NCI-H524 treated with DMSO at 0.1 percent for 48 hours (cell line): ENCODE data around the gene NUBPL.
"Not testable (repeated sequence)": the region's sequence is repeated elsewhere in the genome, so short reads cannot be mapped to it uniquely, and the experiment has no call there.

Experiments used
- DNase-seq: peaks from one replicate; lab custom pipeline; 2025; lab: John Stamatoyannopoulos, UW

NUBPL gene

DNA sequence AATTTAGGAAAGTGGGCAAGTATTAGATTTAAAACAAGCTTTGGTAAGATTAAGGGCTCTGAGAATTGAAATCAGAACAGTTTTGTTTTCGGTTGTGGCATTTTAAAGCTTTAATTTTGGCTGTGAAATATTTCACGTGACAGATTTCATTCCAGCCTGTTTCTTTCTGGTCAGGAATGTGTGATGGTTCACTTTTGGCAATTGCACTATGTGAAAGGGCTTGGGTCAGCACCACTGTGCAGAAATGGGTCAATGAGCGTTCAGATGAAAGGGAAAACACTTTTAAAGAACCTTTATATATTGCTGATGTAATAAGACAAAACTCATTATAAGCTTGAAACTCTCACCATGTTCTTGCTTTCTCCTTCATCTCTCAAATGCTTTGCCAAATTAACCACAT lies 17.1 kb downstream of the NUBPL start:
- no peak for DNase-seq

DNA sequence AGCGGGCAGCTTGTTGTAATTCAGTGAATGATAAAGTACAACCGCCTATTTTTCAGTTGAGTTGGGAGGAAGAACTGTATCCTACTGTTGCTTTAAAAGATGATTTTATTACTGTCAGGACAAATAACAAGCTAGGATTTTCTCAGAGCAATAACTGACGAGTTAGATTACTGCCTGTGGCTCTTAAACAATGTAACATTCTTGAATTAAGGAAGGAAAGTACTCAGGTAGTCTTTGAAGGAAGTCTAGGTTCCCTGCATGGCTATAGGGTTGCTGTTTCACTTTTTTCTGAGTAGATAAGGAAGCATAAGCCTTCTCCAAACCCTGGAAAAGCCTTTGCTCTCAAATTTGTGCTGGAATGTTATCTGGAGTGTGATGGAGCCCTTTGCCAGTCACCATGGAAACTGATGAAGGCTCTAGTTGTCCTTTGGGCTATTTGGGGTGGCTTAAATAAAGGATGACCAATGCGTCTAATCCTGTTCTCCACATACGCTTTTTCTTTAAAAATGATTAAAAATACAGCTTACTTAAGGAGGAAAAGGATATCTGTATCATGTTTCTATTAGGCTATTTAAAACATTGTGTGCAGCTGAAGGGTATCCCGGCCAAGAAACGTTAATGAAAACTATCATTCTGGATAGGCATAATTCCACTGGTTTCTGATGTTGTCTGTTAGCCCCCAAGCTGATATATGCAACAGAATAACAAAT lies 17.7 kb downstream of the NUBPL start:
- DNase-seq, result no peak

DNA sequence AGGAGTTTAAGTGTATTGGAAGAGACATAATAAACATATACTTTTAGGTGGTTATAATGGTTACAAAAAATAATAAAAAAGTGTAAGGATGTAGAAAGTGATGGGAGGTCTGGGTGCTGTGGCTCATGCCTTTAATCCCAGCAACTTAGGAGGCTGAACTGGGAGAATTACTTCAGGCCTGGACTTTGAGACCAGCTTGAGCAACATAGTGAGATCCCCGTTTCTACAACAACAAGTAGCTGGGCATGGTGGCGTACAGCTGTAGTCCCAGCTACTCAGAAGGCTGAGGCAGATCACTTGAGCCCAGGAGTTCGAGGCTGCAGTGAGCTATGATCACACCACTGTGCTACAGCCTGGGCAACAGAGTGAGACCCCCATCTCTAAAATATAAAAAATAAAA lies 19.0 kb downstream of the NUBPL start:
- DNase-seq, result no peak

DNA sequence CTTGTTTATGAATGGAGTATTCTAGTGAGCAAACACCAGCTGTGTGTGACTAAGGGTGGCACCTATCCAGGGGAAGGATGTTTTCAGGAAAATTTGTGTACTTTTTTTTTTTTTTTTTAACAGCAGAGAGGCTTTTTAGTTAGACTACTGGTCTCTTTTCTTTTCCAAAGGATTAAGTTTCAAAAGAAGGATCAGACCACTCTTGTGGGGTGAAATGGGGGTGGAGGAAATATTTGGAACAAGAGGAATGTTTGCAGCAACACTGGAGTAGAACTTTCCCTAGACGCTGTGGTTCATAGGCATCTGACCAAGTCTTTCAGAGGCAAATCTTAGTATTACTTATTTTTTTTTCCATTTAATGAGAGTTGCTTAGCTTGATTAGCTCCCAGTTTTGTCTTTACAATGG lies 21.1 kb downstream of the NUBPL start:
- DNase-seq, result no peak

DNA sequence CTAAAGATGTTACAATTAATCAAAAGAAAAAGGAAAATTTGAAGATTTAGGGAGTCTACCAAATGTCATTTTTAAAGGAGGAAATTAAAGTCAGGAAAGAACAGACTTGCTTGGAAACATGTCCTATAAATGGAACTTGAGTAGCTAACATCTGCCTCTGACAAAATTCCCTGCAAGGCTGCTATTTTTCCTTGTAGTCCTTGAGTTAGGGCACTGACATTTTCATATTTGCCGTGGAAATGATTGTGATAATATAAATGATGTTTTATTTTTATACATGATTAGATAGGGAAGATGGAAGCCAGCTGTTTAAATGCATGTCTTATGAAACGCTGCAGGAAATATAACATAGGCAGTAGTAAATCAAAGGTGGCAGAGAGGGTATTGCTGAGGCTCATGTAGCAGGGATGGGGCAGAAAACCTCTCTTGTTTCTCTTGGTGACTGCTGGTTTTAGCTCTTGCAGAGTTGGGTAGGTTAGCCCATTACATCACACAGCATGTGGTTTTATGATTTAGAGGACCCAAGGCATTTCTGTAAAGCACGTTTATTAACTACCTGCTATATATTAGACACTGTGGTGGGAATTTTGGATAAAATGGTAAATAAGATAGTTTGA lies 21.7 kb downstream of the NUBPL start:
- DNase-seq, result no peak

DNA sequence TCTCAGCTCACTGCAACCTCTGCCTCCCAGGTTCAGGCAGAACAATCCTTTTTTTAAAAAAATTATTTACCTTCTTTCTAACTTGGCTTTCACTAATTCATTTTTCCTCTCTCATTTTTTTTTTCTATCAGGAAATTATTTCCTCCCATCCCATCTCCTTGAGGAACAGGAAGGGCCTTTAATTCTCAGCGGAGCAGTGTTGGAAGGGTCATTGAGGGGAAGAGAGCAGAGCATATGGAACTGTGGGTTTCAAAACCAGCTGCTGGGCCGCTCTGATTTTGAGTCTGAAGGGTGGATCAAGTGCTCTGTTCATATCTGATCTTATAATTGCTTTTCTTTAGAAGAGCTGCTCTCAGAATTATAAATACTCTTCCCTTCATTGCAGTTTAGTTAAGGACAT lies 29.0 kb downstream of the NUBPL start:
- peak; percentile 82 for DNase-seq

DNA sequence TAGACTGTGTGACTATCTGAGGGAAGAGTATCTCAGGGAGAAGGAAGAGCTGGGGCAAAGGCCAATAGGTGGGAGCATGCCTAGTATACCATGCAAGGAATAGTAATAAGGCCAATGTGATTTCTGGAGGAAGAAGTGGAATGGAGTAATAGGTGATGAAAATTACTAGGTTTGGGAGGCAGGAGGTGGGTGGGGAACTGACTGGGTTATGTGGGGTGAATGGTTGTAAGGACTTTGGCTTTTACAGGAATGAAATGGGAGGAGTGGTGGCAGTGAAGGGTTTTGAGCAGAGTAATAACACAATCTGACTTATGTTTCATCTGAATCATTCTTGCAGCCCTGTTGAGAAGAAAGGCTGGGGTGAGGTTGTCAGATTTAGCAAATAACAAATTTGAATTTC lies 30.9 kb downstream of the NUBPL start:
- DNase-seq, result no peak

DNA sequence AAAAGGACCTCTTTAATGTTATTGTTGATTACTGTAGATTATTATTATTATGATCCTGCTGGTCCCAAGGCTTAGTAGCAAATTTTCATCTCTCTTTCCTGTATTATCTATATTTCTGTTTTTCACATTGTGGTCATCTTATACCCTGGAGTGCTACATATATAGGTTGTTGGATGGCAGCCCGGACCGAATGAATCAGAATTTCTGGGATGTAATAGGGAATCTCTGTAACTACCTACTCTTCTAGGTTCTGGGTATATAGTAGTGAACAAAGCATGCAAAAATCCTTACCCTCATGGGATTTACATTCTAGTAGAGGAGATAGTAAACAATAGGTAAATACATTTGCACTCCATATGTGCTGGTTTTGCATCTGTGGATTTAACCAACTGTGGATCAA lies 31.4 kb downstream of the NUBPL start:
- DNase-seq, result no peak

DNA sequence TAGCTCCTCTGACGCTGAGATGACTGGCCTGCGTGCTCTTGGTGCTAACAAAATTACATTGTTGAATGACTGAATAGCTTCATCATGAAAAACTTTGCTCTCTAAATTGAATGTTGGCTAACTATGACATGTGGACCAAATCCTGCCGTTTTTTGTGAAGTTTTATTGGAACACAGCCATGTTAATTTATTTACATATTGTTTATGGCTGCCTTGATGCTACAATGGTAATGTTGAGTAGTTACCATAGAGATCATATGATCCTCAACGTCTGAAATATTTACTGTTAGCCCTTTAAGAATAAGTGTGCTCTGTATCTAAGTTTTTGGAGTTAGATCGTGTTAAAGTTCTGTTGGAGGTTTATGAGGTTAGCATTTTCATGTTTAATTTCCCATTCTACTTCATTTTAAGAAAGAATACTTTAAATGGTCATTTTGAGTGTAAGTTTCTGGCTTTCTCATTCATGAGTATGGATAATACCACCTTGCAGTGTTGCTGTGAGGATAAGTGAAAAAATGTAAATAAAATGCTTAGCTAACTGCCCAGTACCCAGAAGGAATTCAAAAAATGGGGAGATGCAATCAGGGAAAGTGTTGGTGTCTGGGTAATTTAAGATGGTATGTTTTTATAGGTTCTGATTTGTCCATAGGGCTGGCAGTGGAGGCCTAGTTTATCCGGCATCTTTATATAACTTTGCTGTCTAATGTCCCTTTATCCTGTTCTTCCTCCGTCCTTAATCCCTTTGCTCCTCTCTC lies 35.3 kb downstream of the NUBPL start:
- DNase-seq, result no peak

DNA sequence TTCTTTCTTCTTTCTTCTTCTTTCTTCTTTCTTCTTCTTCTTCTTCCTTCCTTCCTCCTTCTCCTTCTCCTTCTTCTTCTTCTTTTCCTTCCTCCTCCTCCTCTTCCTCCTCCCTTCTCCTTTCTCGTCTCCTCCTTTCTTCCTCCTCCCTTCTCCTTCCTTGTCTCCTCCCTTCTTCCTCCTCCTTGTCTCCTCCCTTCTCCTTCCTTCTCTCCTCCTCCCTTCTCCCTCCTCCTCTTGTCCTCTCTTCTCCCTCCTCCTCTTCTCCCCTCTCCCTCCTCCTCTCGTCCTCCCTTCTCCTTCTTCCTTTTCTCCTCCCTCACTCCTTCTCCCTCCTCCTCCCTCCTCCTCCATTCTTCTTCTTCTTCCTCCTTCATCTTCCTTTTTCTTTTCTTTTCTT lies 44.5 kb downstream of the NUBPL start:
- DNase-seq, result no peak

DNA sequence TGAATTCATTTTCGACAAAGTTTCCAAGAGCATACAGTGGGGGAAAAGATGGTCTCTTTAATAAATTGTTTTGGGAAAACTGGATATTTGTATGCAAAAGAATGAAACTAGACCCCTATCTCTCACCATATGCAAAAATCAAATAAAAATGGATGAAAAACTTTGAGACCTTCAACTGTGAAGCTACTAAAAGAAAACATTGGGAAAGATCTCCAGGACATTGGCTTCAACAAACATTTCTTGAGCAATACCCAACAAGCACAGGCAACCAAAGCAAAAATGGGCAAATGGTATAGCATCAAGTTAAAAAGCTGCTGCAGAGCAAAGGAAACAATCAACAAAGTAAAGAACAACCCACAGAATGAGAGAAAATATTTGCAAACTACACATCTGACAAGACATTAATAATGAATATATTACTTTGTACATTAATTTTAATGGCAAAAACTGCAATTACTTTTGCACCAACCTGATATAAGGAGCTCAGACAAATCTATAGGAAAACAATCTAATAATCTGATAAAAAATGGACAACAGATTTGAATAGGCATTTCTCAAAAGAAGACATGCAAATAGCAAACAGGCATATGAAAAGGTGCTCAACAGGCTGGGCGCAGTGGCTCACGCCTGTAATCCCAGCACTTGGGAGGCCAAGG lies 50.7 kb downstream of the NUBPL start:
- DNase-seq, result no peak

DNA sequence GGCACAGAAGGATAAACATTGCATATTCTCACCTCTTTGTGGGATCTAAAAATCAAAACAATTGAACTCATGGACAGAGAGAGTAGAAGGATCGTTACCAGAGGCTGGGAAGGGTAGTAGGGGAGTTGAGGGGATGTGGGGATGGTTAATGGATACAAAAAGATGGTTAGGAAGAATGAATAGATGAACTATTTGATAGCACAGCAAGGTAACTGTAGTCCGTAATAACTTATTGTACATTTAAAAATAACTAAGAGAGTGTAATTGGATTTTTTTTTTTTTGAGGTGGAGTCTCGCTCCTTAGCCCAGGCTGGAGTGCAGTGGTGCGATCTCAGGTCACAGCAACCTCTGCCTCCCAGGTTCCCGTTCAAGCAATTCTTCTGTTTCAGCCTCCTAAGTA lies 52.0 kb downstream of the NUBPL start:
- no peak for DNase-seq

DNA sequence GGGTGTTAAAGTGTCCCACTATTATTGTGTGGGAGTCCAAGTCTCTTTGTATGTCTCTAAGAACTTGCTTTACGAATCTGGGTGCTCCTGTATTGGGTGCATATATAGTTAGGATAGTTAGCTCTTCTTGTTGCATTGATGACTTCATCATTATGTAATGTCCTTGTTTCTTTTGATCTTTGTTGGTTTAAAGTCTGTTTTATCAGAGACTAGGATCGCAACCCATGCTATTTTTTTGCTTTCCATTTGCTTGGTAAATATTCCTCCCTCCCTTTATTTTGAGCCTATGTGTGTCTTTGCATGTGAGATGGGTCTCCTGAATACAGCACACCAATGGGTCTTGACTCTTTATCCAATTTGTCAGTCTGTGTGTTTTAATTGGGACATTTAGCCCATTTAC lies 57.7 kb downstream of the NUBPL start:
- not testable (repeated sequence) for DNase-seq

DNA sequence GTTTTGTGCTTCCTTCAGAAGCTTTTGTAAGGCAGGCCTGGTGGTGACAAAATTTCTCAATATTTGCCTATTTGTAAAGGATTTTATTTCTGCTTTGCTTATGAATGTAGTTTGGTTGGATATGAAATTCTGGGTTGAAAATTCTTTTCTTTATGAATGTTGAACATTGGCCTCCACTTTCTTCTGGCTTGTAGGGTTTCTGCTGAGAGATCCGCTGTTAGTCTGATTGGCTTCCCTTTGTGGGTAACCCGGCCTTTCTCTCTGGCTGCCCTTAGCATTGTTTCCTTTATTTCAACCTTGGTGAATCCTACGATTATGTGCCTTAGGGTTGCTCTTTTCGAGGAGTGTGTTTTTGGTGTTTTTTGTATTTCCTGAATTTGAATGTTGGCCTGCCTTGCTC lies 58.2 kb downstream of the NUBPL start:
- no peak for DNase-seq

DNA sequence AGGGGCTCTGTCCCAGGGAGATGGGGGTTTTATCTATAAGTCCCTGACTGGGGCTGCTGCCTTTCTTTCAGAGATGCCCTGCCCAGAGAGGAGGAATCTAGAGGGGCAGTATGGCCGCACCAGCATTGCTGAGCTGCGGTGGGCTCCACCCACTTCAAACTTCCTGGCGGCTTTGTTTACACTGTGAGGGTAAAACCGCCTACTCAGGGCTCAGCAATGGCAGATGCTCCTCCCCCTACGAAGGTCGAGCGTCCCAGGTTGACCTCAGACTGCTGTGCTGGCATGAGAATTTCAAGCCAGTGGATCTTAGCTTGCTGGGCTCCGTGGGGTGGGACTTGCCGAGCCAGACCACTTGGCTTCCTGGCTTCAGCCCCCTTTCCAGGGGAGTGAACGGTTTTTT lies 59.7 kb downstream of the NUBPL start:
- DNase-seq, result not testable (repeated sequence)

DNA sequence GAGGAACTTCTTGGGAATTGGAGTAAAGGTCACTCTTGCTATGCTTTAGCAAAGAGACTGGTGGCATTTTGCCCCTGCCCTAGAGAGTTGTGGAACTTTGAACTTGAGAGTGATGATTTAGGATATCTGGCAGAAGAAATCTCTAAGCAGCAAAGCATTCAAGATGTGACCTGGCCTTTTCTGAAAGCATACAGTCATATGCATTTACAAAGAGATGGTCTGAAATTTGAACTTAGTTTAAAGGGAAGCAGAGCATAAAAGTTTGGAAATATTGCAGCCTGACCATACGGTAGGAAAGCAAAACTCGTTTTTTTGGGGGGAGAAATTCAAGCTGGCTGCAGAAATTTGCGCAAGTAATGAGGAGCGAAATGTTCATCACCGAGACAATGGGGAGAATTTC lies 60.9 kb downstream of the NUBPL start:
- no peak for DNase-seq

DNA sequence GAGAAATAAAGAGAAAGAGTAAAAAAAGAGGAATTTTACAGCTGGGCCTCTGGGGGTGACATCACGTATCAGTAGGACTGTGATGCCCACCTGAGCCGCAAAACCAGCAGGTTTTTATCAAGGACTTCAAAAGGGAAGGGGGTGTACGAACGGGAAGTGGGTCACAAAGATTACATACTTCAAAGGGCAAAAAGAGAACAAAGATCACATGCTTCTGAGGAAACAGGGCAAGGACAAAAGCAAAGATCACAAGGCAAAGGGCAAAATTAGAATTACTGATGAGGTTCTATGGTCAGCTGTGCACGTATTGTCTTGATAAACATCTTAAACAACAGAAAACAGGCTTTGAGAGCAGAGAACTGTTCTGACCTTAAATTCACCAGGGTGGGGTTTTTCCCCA lies 91.7 kb downstream of the NUBPL start:
- DNase-seq, result not testable (repeated sequence)

DNA sequence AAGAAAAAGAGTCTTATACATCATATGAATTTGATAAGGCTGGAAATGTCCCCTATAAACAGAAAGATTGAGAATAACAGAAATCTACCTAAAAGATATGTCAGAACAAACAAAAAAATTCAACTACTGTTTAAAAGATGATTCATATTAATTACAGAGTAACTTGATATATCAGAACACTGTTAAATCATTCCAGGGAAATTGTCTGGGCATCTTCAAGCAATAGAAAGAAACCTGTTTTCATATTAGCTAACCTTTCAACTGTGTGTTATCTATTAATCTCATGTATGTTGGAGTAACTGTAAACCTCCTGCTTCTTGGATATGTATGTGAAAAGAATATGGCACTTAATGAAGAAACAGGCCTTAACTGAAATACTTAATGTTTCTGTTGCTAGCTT lies 96.7 kb downstream of the NUBPL start:
- DNase-seq, result no peak

DNA sequence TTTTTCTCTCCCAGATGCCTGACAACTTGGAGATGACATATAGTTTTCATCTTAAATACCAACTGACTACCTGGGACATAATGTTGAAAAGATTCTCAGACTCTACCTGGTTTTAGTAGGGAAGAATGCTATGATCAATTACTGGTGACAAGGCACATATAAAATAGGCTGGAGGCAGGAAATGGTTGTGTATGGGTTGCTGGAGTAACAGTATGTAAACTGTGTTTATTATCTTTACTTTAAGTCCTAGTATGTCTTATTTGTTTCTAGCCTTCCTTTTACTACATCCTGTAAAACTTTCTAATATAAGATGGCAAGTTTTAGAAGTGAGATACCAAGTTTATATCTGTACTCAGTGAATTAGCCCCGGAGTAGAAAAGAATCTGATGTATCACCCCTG lies 98.1 kb downstream of the NUBPL start:
- DNase-seq, result no peak

DNA sequence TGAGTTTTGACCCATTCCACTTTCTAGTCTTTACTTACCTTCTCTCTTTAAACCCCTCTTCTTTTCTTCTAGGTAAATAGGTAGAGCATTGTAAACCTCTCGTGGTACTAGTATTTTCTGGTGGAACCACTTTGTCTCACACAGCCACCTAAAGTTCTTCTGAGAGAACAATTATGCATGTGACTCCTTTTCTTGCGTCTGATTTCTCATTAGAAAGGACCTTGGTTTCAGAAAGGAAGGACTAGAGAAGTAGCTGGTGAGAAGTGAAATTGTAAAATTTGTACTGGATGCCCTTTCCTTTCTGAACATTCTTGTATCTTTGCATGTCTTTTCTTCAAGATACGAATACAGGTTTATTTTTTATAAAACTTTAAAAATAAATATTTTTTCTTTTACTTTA lies 99.0 kb downstream of the NUBPL start:
- no peak for DNase-seq

DNA sequence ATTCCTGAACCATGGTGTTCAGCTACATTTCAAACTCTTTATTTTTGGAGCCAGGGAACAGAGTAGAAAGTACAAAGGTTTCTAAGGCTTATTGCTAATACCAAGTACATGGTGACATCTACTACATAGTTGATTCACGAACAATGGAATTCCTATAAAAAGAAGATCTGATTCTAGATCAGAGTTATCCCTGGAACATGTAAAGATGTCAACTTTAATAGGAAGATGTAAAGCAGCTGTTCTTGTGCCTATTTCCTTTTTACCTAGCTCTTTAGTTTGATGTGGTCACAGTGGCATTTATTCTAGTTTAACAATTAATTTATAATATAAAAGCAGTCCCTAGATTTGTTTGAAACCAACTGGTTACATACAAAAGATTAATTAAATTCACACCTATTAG lies 99.5 kb downstream of the NUBPL start:
- DNase-seq, result no peak

DNA sequence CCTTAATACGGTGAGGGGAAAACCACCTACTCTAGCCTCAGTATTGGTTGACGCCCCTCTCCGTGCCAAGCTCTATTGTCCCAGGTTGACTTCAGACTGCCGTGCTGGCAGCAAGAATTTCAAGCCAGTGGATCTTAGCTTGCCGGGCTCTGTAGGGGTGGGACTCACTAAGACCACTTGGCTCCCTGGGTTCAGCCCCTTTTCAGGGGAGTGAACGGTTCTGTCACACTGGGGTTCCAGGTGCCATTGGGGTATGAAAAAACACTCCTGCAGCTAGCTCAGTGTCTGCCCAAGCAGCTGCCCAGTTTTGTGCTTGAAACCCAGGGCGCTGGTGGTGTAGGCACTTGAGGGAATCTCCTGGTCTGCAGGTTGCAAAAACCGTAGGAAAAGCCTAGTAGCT lies 107.1 kb downstream of the NUBPL start:
- no peak for DNase-seq

DNA sequence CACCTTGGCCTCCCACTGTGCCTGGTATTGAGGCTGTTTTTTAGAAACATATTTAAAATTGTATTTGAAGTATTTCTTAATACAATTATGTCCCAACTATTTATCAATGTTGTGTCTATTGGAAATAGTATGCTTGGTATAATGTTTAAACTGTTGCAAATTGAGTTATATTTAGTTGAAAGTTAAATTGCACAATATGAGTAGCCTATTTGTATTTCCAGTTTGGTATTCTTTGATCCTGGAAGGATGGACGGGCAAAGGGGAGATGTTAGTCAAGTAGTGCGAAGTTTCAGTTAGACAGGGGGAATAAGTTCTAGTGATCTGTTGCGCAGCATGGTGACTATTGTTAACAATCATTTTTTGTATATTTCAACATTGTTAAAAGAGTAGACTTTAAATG lies 111.5 kb downstream of the NUBPL start:
- no peak for DNase-seq
